IPS-NIHi7 (cell line): ENCODE results near the gene AP3S2.
"Not testable (repeated sequence)": the region's sequence is repeated elsewhere in the genome, so short reads cannot be mapped to it uniquely, and the experiment has no call there.

Source experiments
- DNase-seq: peaks from one replicate; pipeline ENCODE4 v3.0.0; 2012; ENCODE audit warnings: mixed read lengths; ENCODE audit errors: extremely low spot score

AP3S2 gene

DNA sequence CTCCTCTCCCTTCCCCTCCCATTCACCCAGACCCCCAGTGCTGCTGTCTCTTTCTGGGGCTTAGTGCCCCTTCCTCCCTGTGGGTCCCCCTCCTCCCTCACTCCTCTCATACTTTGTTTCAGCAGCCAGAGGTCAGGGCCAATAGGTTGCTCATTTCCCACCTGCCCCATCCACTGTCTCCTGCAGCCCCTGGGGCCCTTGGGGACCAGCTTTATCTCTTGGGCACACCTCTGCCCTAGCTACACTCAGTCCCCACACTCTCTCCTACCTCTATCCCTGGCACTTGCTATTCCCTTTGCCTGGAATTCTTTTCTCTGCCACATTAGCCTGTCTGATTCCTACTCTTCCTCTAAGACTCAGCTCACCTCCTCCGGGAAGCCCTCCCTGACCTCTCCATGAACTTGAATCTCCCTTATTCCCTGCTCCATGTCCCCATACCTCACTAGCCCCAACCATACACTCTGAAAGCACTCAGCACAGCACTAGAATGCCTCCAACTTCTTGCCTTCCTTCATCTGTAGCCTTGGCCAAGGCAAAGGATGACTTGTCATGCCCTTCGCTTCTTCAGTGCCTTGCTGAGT is 93.8 kb downstream of the AP3S2 start:
- DNase-seq: no peak

DNA sequence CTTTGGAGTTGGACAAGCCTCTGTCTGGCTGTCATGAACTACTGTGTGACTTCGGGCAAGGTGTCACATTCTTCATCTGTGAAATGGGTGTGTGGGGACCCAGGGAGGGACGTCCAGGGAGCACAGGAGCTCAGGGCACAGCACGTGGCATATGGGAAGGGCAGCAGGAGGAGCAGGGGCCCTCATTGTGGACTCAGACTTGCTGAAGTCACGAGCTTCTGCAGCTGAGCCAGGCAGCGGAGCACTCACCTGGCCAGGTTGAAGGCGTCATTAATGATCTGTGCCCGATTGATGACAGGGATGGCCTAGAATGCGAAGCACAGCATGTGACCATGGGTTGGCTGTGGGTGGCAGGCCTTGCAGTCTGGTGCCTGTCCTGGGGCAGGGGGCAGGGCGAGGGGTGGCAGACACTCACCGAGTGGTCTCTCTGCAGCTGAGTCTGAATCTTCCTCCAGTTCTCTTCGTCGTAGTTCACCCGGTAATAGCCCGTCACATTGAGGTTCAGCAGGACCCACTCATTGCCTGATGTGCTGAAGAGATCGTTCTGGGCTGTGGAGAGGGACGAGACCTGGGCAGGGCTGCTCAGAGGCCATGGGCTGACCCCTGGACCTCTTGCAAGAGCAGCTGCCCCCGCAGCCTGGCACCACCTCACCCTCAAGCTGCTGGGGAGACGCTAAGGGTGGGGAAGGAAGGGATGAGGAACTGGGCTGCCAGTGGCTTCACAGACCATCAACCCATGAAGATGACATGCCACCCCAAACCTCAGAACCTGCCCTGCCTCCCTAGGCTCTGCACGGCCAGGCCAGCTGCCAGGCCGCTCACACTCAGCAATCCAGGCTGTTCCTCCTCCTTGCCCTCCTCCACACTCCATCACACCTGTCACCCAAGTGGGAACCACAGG is 94.5 kb downstream of the AP3S2 start:
- DNase-seq: no peak

- DNase-seq: no peak
Measured at GRCh38 chr15:89797678-89798201, 96.1 kb downstream of the AP3S2 start.

DNA sequence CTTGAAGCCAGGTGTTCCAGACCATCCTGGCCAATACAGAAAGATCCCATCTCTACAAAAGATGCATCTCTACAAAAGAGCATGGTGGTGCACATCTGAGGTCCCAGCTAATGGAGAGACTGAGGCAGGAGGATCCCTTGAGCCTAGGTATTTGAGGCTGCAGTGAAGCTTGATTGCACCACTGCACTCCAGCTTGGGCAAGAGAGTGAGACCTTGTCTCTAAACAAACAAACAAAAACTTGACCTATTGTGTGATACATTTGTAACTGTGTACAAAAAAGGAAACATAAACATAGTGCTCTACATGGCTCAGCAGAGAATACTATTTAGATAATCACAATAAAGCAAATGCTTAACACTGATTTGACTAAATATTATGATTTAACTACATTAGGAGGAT is 97.8 kb downstream of the AP3S2 start:
- DNase-seq: no peak

DNA sequence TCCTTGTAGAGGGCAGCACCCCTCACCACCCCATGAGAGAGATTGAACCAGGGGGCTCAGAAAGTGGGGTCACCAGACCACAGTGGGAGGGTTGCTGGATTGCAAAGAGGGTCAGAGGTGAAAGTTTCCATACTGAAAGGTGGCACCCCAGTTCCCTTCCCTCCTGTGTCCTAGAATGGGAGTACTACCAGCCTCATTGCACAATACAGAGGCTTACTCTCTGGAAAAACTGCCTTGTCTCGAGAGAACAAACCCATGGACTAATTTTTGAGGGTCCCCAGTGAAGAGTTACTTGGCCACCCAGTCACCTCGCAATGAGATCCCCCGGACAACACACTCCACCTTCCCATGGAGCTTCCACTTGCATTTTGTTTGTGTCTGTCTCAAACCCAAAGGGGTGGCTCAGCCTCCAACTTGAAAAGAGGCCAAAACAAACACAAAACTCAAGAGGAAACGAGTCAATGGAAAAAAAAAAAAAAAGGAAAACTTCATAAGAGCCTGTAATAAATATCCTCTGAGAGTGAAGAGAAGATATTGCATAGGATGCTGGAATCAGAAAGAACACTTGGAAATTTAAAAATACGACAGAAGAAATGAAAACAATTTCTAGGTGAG is 99.1 kb downstream of the AP3S2 start:
- no peak for DNase-seq

- no peak for DNase-seq
Measured at GRCh38 chr15:89792106-89792805, 101.5 kb downstream of the AP3S2 start.

- DNase-seq: no peak
Measured at GRCh38 chr15:89790661-89791060, 103.1 kb downstream of the AP3S2 start.

- no peak for DNase-seq
Measured at GRCh38 chr15:89790206-89790605, 103.6 kb downstream of the AP3S2 start.

DNA sequence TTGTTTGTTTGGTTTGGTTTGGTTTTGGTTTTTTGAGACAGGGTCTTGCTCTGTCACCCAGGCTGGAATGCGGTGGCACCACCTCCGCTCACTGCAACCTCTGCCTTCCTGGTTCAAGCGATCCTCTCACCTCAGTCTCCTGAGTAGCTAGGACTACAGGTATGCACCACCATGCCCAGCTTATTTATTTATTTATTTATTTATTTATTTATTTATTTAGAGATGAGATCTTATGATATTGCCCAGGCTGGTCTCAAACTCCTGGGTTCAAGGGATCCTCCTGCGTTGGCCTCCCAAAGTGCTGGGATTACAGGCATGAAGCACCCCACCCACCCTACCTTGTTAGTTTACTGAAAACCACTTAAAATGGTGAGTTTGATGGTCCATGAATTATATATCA is 105.2 kb downstream of the AP3S2 start:
- DNase-seq: not testable (repeated sequence)

DNA sequence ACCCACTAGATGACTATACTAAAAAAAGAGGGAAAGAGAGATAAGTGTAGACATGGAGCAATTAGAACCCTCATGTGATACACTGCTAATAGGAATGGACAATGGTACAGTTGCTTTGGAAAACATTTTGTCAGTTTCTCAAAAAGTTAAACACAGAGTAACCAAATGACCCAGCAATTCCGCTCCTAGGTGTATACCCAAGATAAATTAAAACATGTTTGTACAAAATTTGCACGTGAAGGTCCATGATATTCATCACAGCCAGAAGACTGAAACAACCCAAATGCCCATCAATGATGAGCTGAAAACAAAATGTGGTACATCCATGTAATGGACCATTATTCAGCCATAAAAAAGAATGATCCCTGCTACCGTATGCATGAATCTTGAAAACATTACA is 105.8 kb downstream of the AP3S2 start:
- DNase-seq: no peak

DNA sequence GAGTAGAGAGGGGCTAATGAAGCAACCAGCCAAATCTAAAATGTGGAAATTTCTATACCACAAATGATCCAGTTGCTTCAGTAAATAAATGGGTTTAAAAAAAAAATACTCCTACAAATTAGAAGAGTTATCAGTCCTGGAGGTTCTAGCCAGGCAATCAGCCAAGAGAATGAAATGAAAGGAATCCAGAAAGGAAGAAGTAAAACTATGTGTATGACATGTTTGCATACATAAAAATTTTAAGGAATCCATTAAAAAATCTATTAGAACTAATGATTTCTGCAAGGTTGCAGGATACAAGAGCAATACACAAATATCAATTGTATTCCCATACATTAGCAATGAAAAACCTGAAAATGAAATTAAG is 108.0 kb downstream of the AP3S2 start:
- DNase-seq: no peak

DNA sequence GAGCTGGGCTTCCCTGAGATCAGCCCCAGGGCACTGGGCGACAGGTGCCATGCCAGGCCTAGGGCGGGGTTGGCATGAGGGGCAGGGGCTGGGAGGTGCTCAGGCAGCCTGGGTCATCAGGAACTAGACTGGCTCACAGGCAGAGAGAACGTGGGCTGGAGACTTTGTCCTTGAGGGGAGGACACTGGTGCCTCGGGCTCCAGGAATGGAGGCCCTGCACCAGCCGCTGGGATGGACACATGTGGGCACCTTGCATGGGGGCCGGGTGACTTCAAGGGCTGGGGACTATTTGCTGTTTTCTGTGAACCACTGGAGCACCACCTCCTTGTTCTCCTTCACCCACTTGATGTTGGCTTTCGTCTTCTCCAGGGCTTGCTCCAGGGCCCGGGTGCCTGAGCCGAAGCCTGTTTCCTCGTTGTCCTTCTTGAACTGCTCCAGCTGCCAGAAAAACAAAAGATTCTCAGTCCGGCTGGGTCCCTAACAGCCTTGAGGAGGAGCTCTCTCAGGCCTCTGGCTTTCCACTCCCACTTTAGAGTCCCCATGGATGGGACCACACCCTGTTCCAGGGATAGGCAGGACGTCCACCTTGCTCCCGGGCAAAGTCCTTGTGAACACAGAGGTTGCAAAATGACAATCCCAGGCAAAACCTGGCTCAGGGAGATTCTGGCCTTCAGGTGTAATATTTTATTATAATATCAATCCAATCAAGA is 108.6 kb downstream of the AP3S2 start:
- no peak for DNase-seq

DNA sequence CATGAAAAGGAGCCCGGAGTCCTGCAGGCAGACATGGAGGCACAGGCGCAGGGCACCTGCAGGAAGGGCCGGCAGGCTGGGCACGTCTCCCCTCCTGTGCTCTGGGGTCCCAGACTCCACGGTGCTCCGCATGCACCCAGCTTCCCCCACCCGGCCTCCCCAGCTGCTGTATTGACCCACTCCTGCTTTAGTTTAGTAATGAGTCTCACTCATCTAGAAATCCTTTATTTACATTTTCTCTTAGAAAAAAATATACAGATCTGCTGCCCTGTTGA is 109.2 kb downstream of the AP3S2 start:
- DNase-seq: no peak

GRCh38 chr15:89783861-89784685 is 109.7 kb downstream of the AP3S2 start:
- no peak for DNase-seq

- DNase-seq: peak; percentile 73
Measured at GRCh38 chr15:89783111-89783860, 110.5 kb downstream of the AP3S2 start.

- DNase-seq: not testable (repeated sequence)
Measured at GRCh38 chr15:89782619-89782950, 111.2 kb downstream of the AP3S2 start.

DNA sequence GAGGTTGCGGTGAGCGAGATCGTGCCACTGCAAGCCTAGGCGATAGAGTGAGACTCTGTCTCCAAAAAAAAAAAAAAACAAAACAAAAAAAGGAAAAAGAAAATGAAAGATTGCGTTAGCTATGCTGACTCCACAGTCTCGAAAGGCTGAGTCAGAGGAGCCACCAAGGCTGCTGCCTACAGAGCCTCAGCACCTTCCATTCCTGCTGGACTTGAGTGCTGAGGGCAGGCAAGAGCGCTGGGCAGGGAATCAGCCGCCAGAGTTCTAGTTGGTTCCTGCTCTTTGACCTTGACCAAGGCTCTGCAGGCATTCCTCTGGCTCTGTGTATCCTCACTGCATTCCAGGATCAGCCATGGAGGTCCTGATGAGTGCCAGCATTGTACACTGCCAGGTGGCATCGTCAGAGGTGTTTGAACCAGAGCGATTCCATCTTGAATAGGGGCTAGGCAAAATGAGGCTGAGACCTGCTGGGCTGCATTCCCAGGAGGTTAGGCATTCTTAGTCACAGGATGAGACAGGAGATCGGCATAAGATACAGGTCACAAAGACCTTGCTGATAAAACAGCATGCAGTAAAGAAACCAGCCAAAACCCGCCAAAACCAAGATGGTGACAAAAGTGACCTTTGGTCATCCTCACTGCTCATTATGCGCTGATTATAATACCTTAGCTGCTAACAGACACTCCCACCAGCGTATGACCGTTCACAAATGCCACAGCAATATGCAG is 111.7 kb downstream of the AP3S2 start:
- no peak for DNase-seq

- DNase-seq: no peak
Measured at GRCh38 chr15:89781055-89781454, 112.7 kb downstream of the AP3S2 start.

- DNase-seq: no peak
Measured at GRCh38 chr15:89780601-89781000, 113.2 kb downstream of the AP3S2 start.
